T-cell (primary cell): Measurements from ENCODE around the gene IGFBP2. TPM values are rescaled to one million over a fixed set of nuclear protein-coding genes. Genes with fewer than 3 reads are reported as not detected.

ENCODE experiments used
- ATAC-seq, 4 experiments: fragments of 200-7000 bp in 3 of 4; fragments of 150-1000 bp in 1 of 4; cut with Tn5 transposase; replicated peaks in 1 of 4; 1 replicate in 3 of 4; 2 replicates in 1 of 4; pipeline ENCODE4 v1.10.0; 2021; ENCODE audit warnings: moderate library complexity in 3 of 4, mild to moderate bottlenecking in 2 of 4, moderate number of reproducible peaks in 1 of 4
- CTCF ChIA-PET, 2 donors: fragments of 300-600 bp; sonication (Branson Sonifier 250); formaldehyde crosslinking; loops; one replicate each; lab custom pipeline; 2022; ENCODE audit warnings: antibody characterized with exemption in 2 of 2; lab: Charles Lee
- POLR2A ChIA-PET, 2 donors: fragments of 300-600 bp; sonication (Branson Sonifier 250); formaldehyde crosslinking; loops; one replicate each; lab custom pipeline; 2022; ENCODE audit warnings: antibody characterized with exemption in 2 of 2; lab: Charles Lee
- DNase-seq, 35 experiments: peaks; one replicate each; pipeline versions ENCODE4 v3.0.0 to v3.0.0-alpha.2; 2013 to 2023
- H3K27ac ChIP-seq: one replicate; pipeline ENCODE4 v1.5.1; 2013; ENCODE audit warnings: low read length
- H3K27me3 ChIP-seq, 2 experiments: replicated peaks in 1 of 2; 1 replicate in 1 of 2; 2 replicates in 1 of 2; pipeline versions ENCODE4 v1.6.1 to v1.7.0; 2013; ENCODE audit warnings: low read length in 1 of 2, mixed read lengths in 1 of 2; ENCODE audit not compliant: control insufficient read depth in 2 of 2, insufficient read depth in 2 of 2; ENCODE audit errors: extremely low read depth in 1 of 2
- H3K36me3 ChIP-seq, 2 donors: 1 replicate in 1 of 2; 2 replicates in 1 of 2; pipeline versions ENCODE4 v1.6.1 to v1.7.0; 2013; ENCODE audit warnings: low read length in 1 of 2; ENCODE audit not compliant: control insufficient read depth in 2 of 2, insufficient read depth in 1 of 2; ENCODE audit errors: extremely low read depth in 1 of 2
- H3K4me1 ChIP-seq, 2 experiments: 1 replicate in 1 of 2; 2 replicates in 1 of 2; pipeline versions ENCODE4 v1.6.1 to v1.7.0; 2013; ENCODE audit warnings: low read length in 2 of 2, mixed read lengths in 1 of 2; ENCODE audit not compliant: insufficient read depth in 2 of 2, control insufficient read depth in 1 of 2; ENCODE audit errors: extremely low read depth in 1 of 2
- H3K4me3 ChIP-seq, 2 donors: 1 replicate in 1 of 2; 2 replicates in 1 of 2; pipeline versions ENCODE4 v1.5.1 to v1.7.0; 2013; ENCODE audit warnings: mild to moderate bottlenecking in 2 of 2, low read length in 1 of 2, moderate library complexity in 1 of 2; ENCODE audit not compliant: control insufficient read depth in 1 of 2; ENCODE audit errors: extremely low read depth in 1 of 2
- H3K9me3 ChIP-seq: 2 replicates; pipeline ENCODE4 v1.7.0; 2013
- H3K27ac Mint-ChIP-seq, 2 donors: one replicate each; pipeline ENCODE4 v1.8.0; 2020 to 2021; ENCODE audit warnings: mild to moderate bottlenecking in 2 of 2, mixed read lengths in 2 of 2
- H3K27me3 Mint-ChIP-seq, 2 donors: one replicate each; pipeline ENCODE4 v1.8.0; 2021 to 2022; ENCODE audit warnings: mixed read lengths in 2 of 2
- H3K36me3 Mint-ChIP-seq: one replicate; pipeline ENCODE4 v1.8.0; 2021; ENCODE audit warnings: mixed read lengths
- H3K4me1 Mint-ChIP-seq, 3 donors: one replicate each; pipeline ENCODE4 v1.8.0; 2020 to 2022; ENCODE audit warnings: mixed read lengths in 3 of 3, mild to moderate bottlenecking in 1 of 3
- H3K4me3 Mint-ChIP-seq, 3 donors: one replicate each; pipeline ENCODE4 v1.8.0; 2020 to 2022; ENCODE audit warnings: mild to moderate bottlenecking in 3 of 3, mixed read lengths in 3 of 3, moderate library complexity in 3 of 3
- H3K9me3 Mint-ChIP-seq, 3 donors: one replicate each; pipeline ENCODE4 v1.8.0; 2020 to 2022; ENCODE audit warnings: mixed read lengths in 3 of 3
- WGBS: methylation state at CpG from one replicate; pipeline ENCODE4 v1.1.5; 2013; ENCODE audit warnings: missing lambda C conversion rate; ENCODE audit not compliant: insufficient coverage; 5-methylcytosine and 5-hydroxymethylcytosine counted together
- total RNA-seq, 35 experiments: library from RNA in 6 of 35; stranded (reverse) in 6 of 35; fragments of 120-200 nt in 1 of 35; gene quantifications; one replicate each; pipeline versions ENCODE4 v1.2.1 to v1.2.4 and lab custom pipeline; 2013 to 2026

Gene IGFBP2
- total RNA-seq, 5 donors from 2014 or later (not counting 1 experiment from before 2014, with no cell fraction given): 0.46 to 2.1 (median 1.8) TPM; not detected in 2

DNA sequence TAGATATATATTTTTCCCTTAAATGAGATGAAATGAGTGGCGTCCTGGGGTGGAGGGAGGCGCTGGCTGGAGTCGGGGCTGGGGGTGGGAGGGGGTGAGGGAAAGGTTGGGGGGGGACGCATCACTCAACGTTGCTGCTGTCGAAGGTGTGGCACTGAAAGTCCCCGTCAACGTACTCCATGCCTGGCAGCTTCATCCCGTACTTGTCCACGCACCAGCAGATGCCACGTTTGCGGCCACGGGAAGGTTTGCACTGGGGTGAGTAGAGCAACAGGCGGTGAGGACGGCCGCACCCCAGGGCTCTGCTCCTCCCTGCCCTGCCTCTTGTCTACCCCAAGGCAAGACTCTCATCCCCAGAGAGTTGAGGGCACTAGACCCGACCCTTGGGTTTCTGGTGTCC lies 43.4 kb downstream of the IGFBP2 start:
- Mint-ChIP-seq H3K4me3 (no peak overlapping the region), H3K27ac (no peak overlapping the region), H3K9me3 (no peaks in the 10 kb centered on the region), H3K36me3 (no peaks in the 10 kb centered on the region), H3K4me1 (no peaks in the 10 kb centered on the region), H3K27me3 (peaks cover 4 to 30% of the 10 kb centered on the region in 2 donors)
- no peaks in the 10 kb centered on the region for H3K9me3 ChIP-seq
- no peak for ATAC-seq
- H3K4me1 ChIP-seq: no peaks in the 10 kb centered on the region
- H3K4me3 ChIP-seq: no peak overlapping the region
- H3K36me3 ChIP-seq: no peaks in the 10 kb centered on the region
- H3K27ac ChIP-seq: no peak overlapping the region
- ChIA-PET CTCF (interaction anchor here in 1 of 2 donors (1.3 kb wide), 1 partner anchor 9 kb away, joined by 4 read pairs; no protein-coding TSS in a partner anchor), POLR2A (no interaction called here)
- H3K27me3 ChIP-seq: peaks cover 0 to 22% of the 10 kb centered on the region in 2 experiments
- 89% methylated on average over 12 of the region's 17 CpGs for WGBS
- DNase-seq: no peak

DNA sequence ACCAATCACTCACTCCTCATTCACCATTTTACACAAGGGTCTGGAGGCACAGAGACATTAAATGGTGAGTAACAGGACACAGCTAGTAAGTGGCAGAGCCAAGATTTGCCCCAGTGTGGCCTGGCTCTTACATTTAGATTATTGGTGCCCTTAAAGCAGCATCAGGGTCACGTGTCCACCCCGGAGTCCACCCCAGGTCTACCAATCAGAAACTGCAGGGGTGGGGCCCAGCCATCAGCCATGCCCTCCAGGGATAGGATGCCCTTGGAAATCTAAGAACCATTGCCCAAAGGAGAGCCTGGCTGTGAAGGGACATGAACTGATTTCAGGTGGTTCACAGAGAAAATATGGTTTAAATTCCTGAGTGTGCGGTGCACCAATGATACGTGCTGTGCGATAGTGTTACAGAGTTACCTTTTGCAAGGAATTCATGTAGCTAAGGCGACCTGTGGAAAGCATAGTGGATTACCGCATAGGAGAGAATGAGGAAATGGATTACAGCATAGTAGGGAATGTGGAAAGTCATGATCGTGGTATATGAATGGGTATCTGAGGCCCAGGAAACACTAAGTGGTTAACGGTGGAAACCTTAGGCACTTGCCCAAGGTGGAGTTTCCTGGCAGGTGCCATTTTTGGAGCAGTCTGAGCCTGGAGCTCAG lies 44.3 kb downstream of the IGFBP2 start:
- Mint-ChIP-seq H3K27me3 (peaks cover 4 to 38% of the 10 kb centered on the region in 2 donors), H3K27ac (no peak overlapping the region), H3K9me3 (no peaks in the 10 kb centered on the region), H3K4me1 (peaks cover 0 to 6% (median 2%) of the 10 kb centered on the region in 3 donors), H3K4me3 (no peak overlapping the region), H3K36me3 (no peaks in the 10 kb centered on the region)
- H3K27me3 ChIP-seq: peaks cover 0 to 29% of the 10 kb centered on the region in 2 experiments
- H3K4me1 ChIP-seq: peaks cover 0 to 4% of the 10 kb centered on the region in 2 experiments
- no peak overlapping the region for H3K4me3 ChIP-seq
- ChIA-PET POLR2A (no interaction called here), CTCF (interaction anchor here in 1 of 2 donors (1.2 kb wide), 1 partner anchor 1036 kb away, joined by 4 read pairs; no protein-coding TSS in a partner anchor)
- 78% methylated on average over 9 of the region's 9 CpGs for WGBS
- no peaks in the 10 kb centered on the region for H3K9me3 ChIP-seq
- no peaks in the 10 kb centered on the region for H3K36me3 ChIP-seq
- H3K27ac ChIP-seq: no peak overlapping the region
- ATAC-seq: no peak
- DNase-seq: no peak

- ChIA-PET CTCF (interaction anchor here in 1 of 2 donors (1.2 kb wide), 1 partner anchor 1035 kb away, joined by 4 read pairs; no protein-coding TSS in a partner anchor), POLR2A (interaction anchor here in 1 of 2 donors (0.7 kb wide), 1 partner anchor 434 kb away, joined by 3 read pairs; no protein-coding TSS in a partner anchor)
- Histone ChIP-seq H3K36me3 (no peaks in the 10 kb centered on the region), H3K27ac (no peak overlapping the region), H3K9me3 (no peaks in the 10 kb centered on the region), H3K4me1 (peaks cover 0 to 5% of the 10 kb centered on the region in 2 experiments), H3K27me3 (peaks cover 0 to 30% of the 10 kb centered on the region in 2 experiments), H3K4me3 (no peak overlapping the region)
- ATAC-seq: no peak
- Mint-ChIP-seq H3K27ac (no peak overlapping the region), H3K4me1 (peaks cover 0 to 6% (median 2%) of the 10 kb centered on the region in 3 donors), H3K27me3 (peaks cover 4 to 38% of the 10 kb centered on the region in 2 donors), H3K4me3 (no peak overlapping the region), H3K9me3 (no peaks in the 10 kb centered on the region), H3K36me3 (no peaks in the 10 kb centered on the region)
- no peak for DNase-seq
- WGBS: 88% methylated on average over 4 of the region's 12 CpGs
Observed at GRCh38 chr2:216678098-216678465, 44.9 kb downstream of the IGFBP2 start.

GRCh38 chr2:216678813-216679657 lies 45.8 kb downstream of the IGFBP2 start:
- no peaks in the 10 kb centered on the region for H3K36me3 Mint-ChIP-seq
- no peaks in the 10 kb centered on the region for H3K9me3 Mint-ChIP-seq
- 77% methylated on average over 18 of the region's 21 CpGs for WGBS
- peaks cover 0 to 38% of the 10 kb centered on the region in 2 experiments for H3K27me3 ChIP-seq
- H3K36me3 ChIP-seq: no peaks in the 10 kb centered on the region
- H3K4me1 Mint-ChIP-seq: peaks cover 0 to 6% (median 2%) of the 10 kb centered on the region in 3 donors
- no peak overlapping the region for H3K27ac Mint-ChIP-seq
- peaks cover 0 to 5% of the 10 kb centered on the region in 2 experiments for H3K4me1 ChIP-seq
- H3K4me3 Mint-ChIP-seq: no peak overlapping the region
- DNase-seq (no peak), ATAC-seq (no peak)
- no peak overlapping the region for H3K4me3 ChIP-seq
- H3K9me3 ChIP-seq: no peaks in the 10 kb centered on the region
- no peak overlapping the region for H3K27ac ChIP-seq
- ChIA-PET POLR2A (interaction anchor here in 1 of 2 donors (0.7 kb wide), 1 partner anchor 435 kb away, joined by 3 read pairs; no protein-coding TSS in a partner anchor), CTCF (interaction anchor here in 1 of 2 donors (0.5 to 1.2 kb wide), 3 partner anchors 125 to 1073 kb away, joined by 3 to 4 read pairs (median 3); no protein-coding TSS in a partner anchor)
- peaks cover 4 to 47% of the 10 kb centered on the region in 2 donors for H3K27me3 Mint-ChIP-seq

- no peaks in the 10 kb centered on the region for H3K9me3 Mint-ChIP-seq
- Histone ChIP-seq H3K4me3 (no peak overlapping the region), H3K27me3 (peaks cover 0 to 42% of the 10 kb centered on the region in 2 experiments), H3K9me3 (no peaks in the 10 kb centered on the region), H3K36me3 (no peaks in the 10 kb centered on the region), H3K4me1 (peaks cover 0 to 5% of the 10 kb centered on the region in 2 experiments), H3K27ac (no peak overlapping the region)
- ChIA-PET CTCF (interaction anchor here in 1 of 2 donors (0.5 kb wide), 1 partner anchor 124 kb away, joined by 3 read pairs; no protein-coding TSS in a partner anchor), POLR2A (no interaction called here)
- no peaks in the 10 kb centered on the region for H3K36me3 Mint-ChIP-seq
- H3K27me3 Mint-ChIP-seq: peaks cover 4 to 53% of the 10 kb centered on the region in 2 donors
- DNase-seq (no peak), ATAC-seq (no peak)
- H3K4me1 Mint-ChIP-seq: peaks cover 0 to 6% (median 2%) of the 10 kb centered on the region in 3 donors
- 94% methylated on average over 9 of the region's 14 CpGs for WGBS
- H3K27ac Mint-ChIP-seq: no peak overlapping the region
- no peak overlapping the region for H3K4me3 Mint-ChIP-seq
Observed at GRCh38 chr2:216679658-216680024, 46.4 kb downstream of the IGFBP2 start.
